ENCODE measurements around the gene HSPA12B.

Gene HSPA12B

GRCh38 chr20:3757268-3757667 is 24.8 kb downstream of the HSPA12B start:
- no peak for DNase-seq (ENCODE audit: low read depth)
- TF ChIP-seq MYC (IDR thresholded peaks at IDR 0.05; ENCODE audit: low read depth, low read length), result no peak
- no peak for TF ChIP-seq MAX (IDR thresholded peaks at IDR 0.05; ENCODE audit: low read depth, low read length)
- TF ChIP-seq POLR2A (IDR thresholded peaks at IDR 0.05; ENCODE audit: extremely low read depth, insufficient read length), result no peak
- TF ChIP-seq CTCF (IDR thresholded peaks at IDR 0.05; ENCODE audit: low read depth, low read length), result no peak
- H3K4me3 ChIP-seq (ENCODE audit: low read depth, low read length), result no peak overlapping the region

- DNase-seq (ENCODE audit: low read depth), result no peak
- no peak overlapping the region for H3K4me3 ChIP-seq (ENCODE audit: low read depth, low read length)
- TF ChIP-seq CTCF (IDR thresholded peaks at IDR 0.05; ENCODE audit: low read depth, low read length) (no peak), MYC (IDR thresholded peaks at IDR 0.05; ENCODE audit: low read depth, low read length) (no peak), MAX (IDR thresholded peaks at IDR 0.05; ENCODE audit: low read depth, low read length) (no peak), POLR2A (IDR thresholded peaks at IDR 0.05; ENCODE audit: extremely low read depth, insufficient read length) (no peak)
Observed at GRCh38 chr20:3758566-3758965, 26.1 kb downstream of the HSPA12B start.

- TF ChIP-seq MYC (IDR thresholded peaks at IDR 0.05; ENCODE audit: low read depth, low read length) (no peak), CTCF (IDR thresholded peaks at IDR 0.05; ENCODE audit: low read depth, low read length) (no peak), POLR2A (IDR thresholded peaks at IDR 0.05; ENCODE audit: extremely low read depth, insufficient read length) (no peak), MAX (IDR thresholded peaks at IDR 0.05; ENCODE audit: low read depth, low read length) (no peak)
- no peak for DNase-seq (ENCODE audit: low read depth)
- H3K4me3 ChIP-seq (ENCODE audit: low read depth, low read length), result no peak overlapping the region
Observed at GRCh38 chr20:3759316-3759823, 26.9 kb downstream of the HSPA12B start.

- no peak for DNase-seq (ENCODE audit: low read depth)
- TF ChIP-seq MYC (IDR thresholded peaks at IDR 0.05; ENCODE audit: low read depth, low read length) (no peak), POLR2A (IDR thresholded peaks at IDR 0.05; ENCODE audit: extremely low read depth, insufficient read length) (no peak), MAX (IDR thresholded peaks at IDR 0.05; ENCODE audit: low read depth, low read length) (no peak), CTCF (IDR thresholded peaks at IDR 0.05; ENCODE audit: low read depth, low read length) (no peak)
Observed at GRCh38 chr20:3759884-3760283, 27.4 kb downstream of the HSPA12B start.

GRCh38 chr20:3760655-3761348 is 28.3 kb downstream of the HSPA12B start:
- H3K4me3 ChIP-seq (ENCODE audit: low read depth, low read length), result no peak overlapping the region

More at GRCh38 chr20:3759884-3760283, 27.4 kb downstream of the HSPA12B start:
- H3K4me3 ChIP-seq (ENCODE audit: low read depth, low read length), result no peak overlapping the region

More at GRCh38 chr20:3760655-3761348, 28.3 kb downstream of the HSPA12B start:
- TF ChIP-seq MAX (IDR thresholded peaks at IDR 0.05; ENCODE audit: low read depth, low read length), result no peak
- TF ChIP-seq MYC (IDR thresholded peaks at IDR 0.05; ENCODE audit: low read depth, low read length), result no peak
- TF ChIP-seq CTCF (IDR thresholded peaks at IDR 0.05; ENCODE audit: low read depth, low read length), result no peak
- TF ChIP-seq POLR2A (IDR thresholded peaks at IDR 0.05; ENCODE audit: extremely low read depth, insufficient read length), result no peak
- DNase-seq (ENCODE audit: low read depth), result no peak

All from NB4 (cell line).